PC-9 (cell line): ENCODE measurements around the gene PIN4. TPM values are rescaled to one million over a fixed set of nuclear protein-coding genes. Genes with fewer than 3 reads are reported as not detected.

Experiments used
- BruUV-seq: library from RNA; stranded (reverse); fragments of 400-500 nt; replicated peaks from 2 replicates; lab custom pipeline; 2021; lab: Mats Ljungman, UMichigan
- CTCF ChIA-PET: fragments of 300-600 bp; sonication (Branson Sonifier 250); formaldehyde crosslinking; loops from one replicate; lab custom pipeline; 2022; ENCODE audit warnings: antibody characterized with exemption; lab: Charles Lee
- POLR2A ChIA-PET: fragments of 300-600 bp; sonication (Branson Sonifier 250); formaldehyde crosslinking; loops from one replicate; lab custom pipeline; 2022; ENCODE audit warnings: antibody characterized with exemption; ENCODE audit not compliant: unreplicated experiment; lab: Charles Lee
- DNase-seq, 2 experiments: peaks; one replicate each; pipeline versions ENCODE4 v3.0.0 to v3.0.0-alpha.2; 2015 to 2022; ENCODE audit warnings: mixed read lengths in 1 of 2
- H2AFZ ChIP-seq: fragments of 200-600 bp; sonication (generic); 2 replicates; pipeline ENCODE4 v1.8.1; 2017; ENCODE audit warnings: antibody characterized with exemption
- H3F3A ChIP-seq: fragments of 200-600 bp; sonication (generic); 2 replicates; pipeline ENCODE4 v1.8.1; 2017; ENCODE audit warnings: antibody characterized with exemption, mild to moderate bottlenecking, low read depth; ENCODE audit not compliant: insufficient read depth
- H3K27ac ChIP-seq: fragments of 200-600 bp; sonication (generic); 2 replicates; pipeline ENCODE4 v1.6.1; 2016; ENCODE audit warnings: mixed run types
- H3K27me3 ChIP-seq: fragments of 200-600 bp; sonication (generic); 2 replicates; pipeline ENCODE4 v1.6.1; 2016; ENCODE audit warnings: low read depth, mixed run types; ENCODE audit not compliant: insufficient read depth
- H3K36me3 ChIP-seq: fragments of 200-600 bp; sonication (generic); 2 replicates; pipeline ENCODE4 v1.6.1; 2016; ENCODE audit warnings: low read depth, mixed run types
- H3K4me1 ChIP-seq: fragments of 200-600 bp; sonication (generic); replicated peaks from 2 replicates; pipeline ENCODE4 v1.6.1; 2016; ENCODE audit warnings: mixed run types; ENCODE audit not compliant: insufficient read depth
- H3K4me2 ChIP-seq: fragments of 200-600 bp; sonication (generic); 2 replicates; pipeline ENCODE4 v1.6.1; 2017; ENCODE audit warnings: mixed run types
- H3K4me3 ChIP-seq: fragments of 200-600 bp; sonication (generic); 2 replicates; pipeline ENCODE4 v1.6.1; 2016; ENCODE audit warnings: mixed run types
- H3K79me2 ChIP-seq: fragments of 200-600 bp; sonication (generic); 2 replicates; pipeline ENCODE4 v1.6.1; 2017; ENCODE audit warnings: low read depth, mixed run types
- H3K9me2 ChIP-seq: fragments of 200-600 bp; sonication (generic); 2 replicates; pipeline ENCODE4 v1.8.1; 2017; ENCODE audit warnings: mild to moderate bottlenecking; ENCODE audit not compliant: insufficient read depth
- H3K9me3 ChIP-seq: fragments of 200-600 bp; sonication (generic); 2 replicates; pipeline ENCODE4 v1.8.1; 2016; ENCODE audit warnings: low read depth; ENCODE audit not compliant: insufficient read depth
- H4K20me1 ChIP-seq: fragments of 200-600 bp; sonication (generic); 2 replicates; pipeline ENCODE4 v1.8.1; 2017; ENCODE audit not compliant: insufficient read depth
- EZH2 ChIP-seq: fragments of 200-600 bp; sonication (generic); IDR thresholded peaks from 2 replicates; pipeline ENCODE4 v1.8.0; 2017; ENCODE audit warnings: antibody characterized with exemption, low read depth
- intact Hi-C: fragments of 100-400 bp; cut with micrococcal nuclease; formaldehyde crosslinking; loops from one replicate; pipeline ENCODE4 v1.10.0; 2022; ENCODE audit not compliant: unreplicated experiment
- total RNA-seq: library from RNA; stranded (reverse); gene quantifications from 2 replicates; pipeline ENCODE4 v1.2.3, GENCODE V29; 2021
- TF ChIP-seq, protein P1 (sequence below): fragments of 200-600 bp; sonication (generic); conservative IDR thresholded peaks from 2 replicates; pipeline ENCODE4 v1.6.1; 2017; ENCODE audit warnings: mixed run types, antibody characterized with exemption, mild to moderate bottlenecking, moderate library complexity

The PIN4 gene
- total RNA-seq, 1 experiment from 2014 or later = 9.7 TPM

DNA sequence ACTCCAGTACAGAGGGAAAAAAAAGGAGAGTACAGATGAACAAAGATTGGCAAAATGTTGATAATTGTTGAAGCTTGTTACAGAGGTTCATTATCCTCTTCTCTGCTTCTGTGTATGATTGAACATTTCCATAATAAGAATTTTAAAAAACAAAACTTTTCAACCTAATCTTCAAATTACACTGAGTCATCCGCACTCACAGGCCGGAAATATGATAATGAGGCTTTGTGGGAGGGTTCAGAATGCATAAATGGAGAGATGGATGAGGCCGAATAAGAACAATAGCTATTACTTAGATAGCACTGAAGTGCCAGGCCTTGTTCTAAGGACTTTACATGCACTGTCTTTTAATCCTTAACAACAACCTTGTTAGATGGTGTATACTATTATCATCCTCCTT, 61.9 kb downstream of the PIN4 start:
- H3K4me3 ChIP-seq = no peak overlapping the region
- CTCF ChIA-PET = no interaction called here
- H3K4me2 ChIP-seq = no peak overlapping the region
- H3K4me1 ChIP-seq = no peaks in the 10 kb centered on the region
- TF ChIP-seq, protein P1, sequence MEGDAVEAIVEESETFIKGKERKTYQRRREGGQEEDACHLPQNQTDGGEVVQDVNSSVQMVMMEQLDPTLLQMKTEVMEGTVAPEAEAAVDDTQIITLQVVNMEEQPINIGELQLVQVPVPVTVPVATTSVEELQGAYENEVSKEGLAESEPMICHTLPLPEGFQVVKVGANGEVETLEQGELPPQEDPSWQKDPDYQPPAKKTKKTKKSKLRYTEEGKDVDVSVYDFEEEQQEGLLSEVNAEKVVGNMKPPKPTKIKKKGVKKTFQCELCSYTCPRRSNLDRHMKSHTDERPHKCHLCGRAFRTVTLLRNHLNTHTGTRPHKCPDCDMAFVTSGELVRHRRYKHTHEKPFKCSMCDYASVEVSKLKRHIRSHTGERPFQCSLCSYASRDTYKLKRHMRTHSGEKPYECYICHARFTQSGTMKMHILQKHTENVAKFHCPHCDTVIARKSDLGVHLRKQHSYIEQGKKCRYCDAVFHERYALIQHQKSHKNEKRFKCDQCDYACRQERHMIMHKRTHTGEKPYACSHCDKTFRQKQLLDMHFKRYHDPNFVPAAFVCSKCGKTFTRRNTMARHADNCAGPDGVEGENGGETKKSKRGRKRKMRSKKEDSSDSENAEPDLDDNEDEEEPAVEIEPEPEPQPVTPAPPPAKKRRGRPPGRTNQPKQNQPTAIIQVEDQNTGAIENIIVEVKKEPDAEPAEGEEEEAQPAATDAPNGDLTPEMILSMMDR = no peak
- TF ChIP-seq EZH2 = no peak
- intact Hi-C loops = loop anchor here (10.0 kb wide), 1 partner anchor 391 kb away; no protein-coding TSS in a partner anchor
- no peaks in the 10 kb centered on the region for H3K79me2 ChIP-seq
- no peaks in the 10 kb centered on the region for H4K20me1 ChIP-seq
- no peaks in the 10 kb centered on the region for H3F3A ChIP-seq
- H3K36me3 ChIP-seq = no peaks in the 10 kb centered on the region
- POLR2A ChIA-PET = no interaction called here
- no peak overlapping the region for H2AFZ ChIP-seq
- no peaks in the 10 kb centered on the region for H3K9me2 ChIP-seq
- DNase-seq = no peak
- no peaks in the 10 kb centered on the region for H3K27me3 ChIP-seq
- no peak overlapping the region for H3K27ac ChIP-seq
- H3K9me3 ChIP-seq = no peaks in the 10 kb centered on the region
- BruUV-seq = no TSS peak

DNA sequence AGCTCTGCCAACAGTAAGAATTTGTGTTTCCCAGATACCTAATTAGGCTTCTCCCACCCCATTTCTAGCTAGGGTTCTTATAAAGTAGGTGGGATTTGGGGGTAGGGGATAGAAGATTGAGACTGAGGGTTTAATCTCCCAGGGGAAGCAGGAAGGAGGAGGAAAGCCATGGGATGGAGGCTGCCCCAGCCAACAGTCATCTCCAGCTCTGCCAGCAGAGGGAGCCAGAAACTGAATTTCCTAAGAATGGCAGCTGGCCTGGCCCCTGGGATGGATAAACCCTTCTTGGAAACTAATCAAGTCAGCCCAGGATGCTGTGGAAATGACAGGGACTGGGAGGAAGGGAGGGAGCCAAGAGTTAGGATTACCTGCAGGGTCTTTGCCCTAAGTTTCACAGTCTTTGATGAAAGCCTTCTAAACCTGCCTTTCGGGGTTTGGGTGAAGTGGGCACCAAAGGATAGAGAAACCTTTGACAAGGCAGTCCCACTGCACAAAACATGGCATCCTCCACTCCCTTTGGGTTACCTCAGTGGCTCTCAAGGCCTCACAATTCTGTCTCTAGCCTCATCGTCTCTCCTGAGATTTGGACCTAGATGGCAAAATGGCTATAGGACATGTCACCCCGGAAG, 64.0 kb downstream of the PIN4 start:
- peak in 1 of 2 experiments; percentile 56 for DNase-seq
- Histone ChIP-seq H3K36me3 (no peaks in the 10 kb centered on the region), H3K4me1 (no peaks in the 10 kb centered on the region), H3K9me2 (no peaks in the 10 kb centered on the region), H3K27ac (no peak overlapping the region), H4K20me1 (no peaks in the 10 kb centered on the region), H3F3A (no peaks in the 10 kb centered on the region), H3K4me2 (no peak overlapping the region), H3K79me2 (no peaks in the 10 kb centered on the region), H3K9me3 (no peaks in the 10 kb centered on the region), H2AFZ (no peak overlapping the region), H3K27me3 (no peaks in the 10 kb centered on the region), H3K4me3 (no peak overlapping the region)
- intact Hi-C loops = loop anchor here (10.0 kb wide), 1 partner anchor 389 kb away; no protein-coding TSS in a partner anchor
- TF ChIP-seq, protein P1 = peak; percentile 82
- TF ChIP-seq EZH2 = no peak
- ChIA-PET POLR2A (no interaction called here), CTCF (interaction anchor here (0.6 kb wide), 1 partner anchor 469 kb away, joined by 5 read pairs; no protein-coding TSS in a partner anchor)
- BruUV-seq = no TSS peak

DNA sequence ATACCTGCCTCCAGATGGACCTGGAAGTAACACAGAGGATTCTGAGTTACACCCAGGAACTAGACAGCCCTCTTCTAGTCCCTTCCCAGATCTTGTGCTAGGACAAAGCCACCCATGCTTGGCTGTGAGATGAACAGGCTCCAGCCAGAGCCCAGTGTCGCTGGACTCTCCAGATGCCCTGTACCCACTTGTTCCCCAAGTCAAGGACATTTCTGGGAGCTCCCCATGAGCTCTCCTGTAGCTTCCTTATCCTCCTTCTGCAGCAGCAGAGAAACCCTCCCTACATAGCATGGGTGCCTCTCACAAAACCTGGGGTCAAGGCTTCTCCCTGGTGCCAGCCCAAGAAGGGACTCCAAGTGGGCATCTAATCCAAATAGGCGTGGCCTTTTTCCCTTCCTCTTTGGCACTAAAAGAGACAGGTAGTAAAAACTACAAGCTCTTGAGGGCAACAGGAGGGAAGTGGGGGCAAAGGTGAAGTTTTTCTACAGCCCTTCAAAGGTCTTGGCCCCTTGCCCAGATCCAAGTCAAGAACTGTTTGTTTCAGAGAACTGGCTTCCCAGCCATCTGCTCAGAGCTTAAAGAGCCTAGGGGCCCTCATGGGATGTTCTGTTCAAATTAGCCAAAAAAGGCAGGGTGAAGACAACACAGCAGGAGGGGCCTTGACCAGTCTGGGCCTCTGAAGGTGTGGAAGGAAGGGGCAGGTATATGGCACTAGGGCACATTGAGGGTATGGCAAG, 65.8 kb downstream of the PIN4 start:
- CTCF ChIA-PET = no interaction called here
- no peaks in the 10 kb centered on the region for H3F3A ChIP-seq
- no peaks in the 10 kb centered on the region for H4K20me1 ChIP-seq
- intact Hi-C loops = loop anchor here (10.0 kb wide), 1 partner anchor 387 kb away; no protein-coding TSS in a partner anchor
- H3K4me1 ChIP-seq = no peaks in the 10 kb centered on the region
- H3K36me3 ChIP-seq = no peaks in the 10 kb centered on the region
- H3K27me3 ChIP-seq = no peaks in the 10 kb centered on the region
- no peaks in the 10 kb centered on the region for H3K9me3 ChIP-seq
- no peaks in the 10 kb centered on the region for H3K79me2 ChIP-seq
- H3K4me3 ChIP-seq = no peak overlapping the region
- no peak overlapping the region for H2AFZ ChIP-seq
- no peaks in the 10 kb centered on the region for H3K9me2 ChIP-seq
- no TSS peak for BruUV-seq
- H3K4me2 ChIP-seq = no peak overlapping the region
- TF ChIP-seq, protein P1 = no peak
- TF ChIP-seq EZH2 = no peak
- POLR2A ChIA-PET = no interaction called here
- DNase-seq = no peak
- no peak overlapping the region for H3K27ac ChIP-seq

Other genes with a start within 250 kb of the PIN4 start
- not detected in 2 replicates for gene RTL5, start 49.8 kb upstream of the PIN4 start, total RNA-seq
- 6.5 and 10.0 TPM in 2 replicates for gene ERCC6L, start 57.3 kb downstream of the PIN4 start, total RNA-seq
- 962 and 967 TPM in 2 replicates for gene RPS4X, start 95.5 kb downstream of the PIN4 start, total RNA-seq
- not detected in 2 replicates for gene CITED1, start 124.2 kb downstream of the PIN4 start, total RNA-seq